Right lobe of liver (tissue), 6 donors: Measurements from ENCODE around the gene MIA3. TPM values are rescaled to one million over a fixed set of nuclear protein-coding genes. Genes with fewer than 3 reads are reported as not detected.

Experiments used
- ATAC-seq, 4 donors: fragments of 200-7000 bp; cut with Tn5 transposase; one replicate each; pipeline ENCODE4 v1.9.1; 2020; ENCODE audit warnings: mild to moderate bottlenecking in 4 of 4, moderate library complexity in 4 of 4
- DNase-seq, 3 donors: peaks; one replicate each; pipeline ENCODE4 v3.0.0-alpha.2; 2020
- H3K27ac ChIP-seq, 3 donors: fragments of 200-600 bp; one replicate each; pipeline ENCODE4 v1.8.0; 2022
- H3K27me3 ChIP-seq, 2 donors: fragments of 200-600 bp; one replicate each; pipeline ENCODE4 v1.8.0; 2022
- H3K36me3 ChIP-seq, 4 donors: fragments of 200-600 bp; sonication (generic) in 1 of 4; one replicate each; pipeline versions ENCODE4 v1.5.1 to v1.8.0; 2017 to 2022; ENCODE audit warnings: control low read depth in 1 of 4
- H3K4me1 ChIP-seq, 4 donors: fragments of 200-600 bp; sonication (generic) in 1 of 4; one replicate each; pipeline versions ENCODE4 v1.5.1 to v1.8.0; 2017 to 2022; ENCODE audit warnings: control low read depth in 1 of 4
- H3K4me3 ChIP-seq, 3 donors: fragments of 200-600 bp; one replicate each; pipeline ENCODE4 v1.8.0; 2022
- H3K9me3 ChIP-seq, 4 donors: fragments of 200-600 bp; sonication (generic) in 1 of 4; one replicate each; pipeline versions ENCODE4 v1.5.1 to v1.8.0; 2017 to 2022; ENCODE audit warnings: control low read depth in 1 of 4
- CTCF ChIP-seq, 4 donors: fragments of 200-600 bp in 3 of 4; fragments of 450-650 bp in 1 of 4; IDR thresholded peaks; one replicate each; pipeline versions ENCODE4 v1.5.1 to v1.8.0; 2016 to 2022; ENCODE audit warnings: antibody characterized with exemption in 4 of 4, mild to moderate bottlenecking in 2 of 4
- POLR2A ChIP-seq: fragments of 450-650 bp; IDR thresholded peaks from one replicate; pipeline ENCODE4 v1.6.1; 2017; ENCODE audit warnings: antibody characterized with exemption, mild to moderate bottlenecking
- WGBS: methylation state at CpG from one replicate; pipeline ENCODE4 v1.1.6; 2018; ENCODE audit warnings: low coverage, low lambda C conversion rate; ENCODE audit not compliant: insufficient coverage; ENCODE audit errors: missing lambda C conversion rate; 5-methylcytosine and 5-hydroxymethylcytosine counted together
- intact Hi-C, 2 donors: fragments of 100-400 bp; cut with DNase I; formaldehyde crosslinking; loops; one replicate each; pipeline versions ENCODE4 v1.11.2 to v1.14.1; 2022
- total RNA-seq, 6 experiments: library from RNA; depleted of rRNA in 2 of 6; stranded (reverse); fragments of >200 nt in 2 of 6; fragmentation: NEBNext Ultra II Directional in 3 of 6; extraction: Animal tissue kit (Norgen Biotek cat#: 25700) in 3 of 6; gene quantifications; one replicate each; pipeline versions ENCODE4 v1.1.0 to v1.2.4, GENCODE V29; 2016 to 2023
- donor health status: DM: no; HTN: yes; CAD: no.
- donor health status: DM: no; HTN: no; CAD: no.
- donor health status: DM: no; HTN: no; CAD: no.
- donor health status: DM: no; HTN: yes; CAD: no.
- donor health status: DM: no; HTN: yes; CAD: no.

The MIA3 gene
- total RNA-seq, 6 experiments from 2014 or later, result 40.6 to 89.6 (median 60.6) TPM

DNA sequence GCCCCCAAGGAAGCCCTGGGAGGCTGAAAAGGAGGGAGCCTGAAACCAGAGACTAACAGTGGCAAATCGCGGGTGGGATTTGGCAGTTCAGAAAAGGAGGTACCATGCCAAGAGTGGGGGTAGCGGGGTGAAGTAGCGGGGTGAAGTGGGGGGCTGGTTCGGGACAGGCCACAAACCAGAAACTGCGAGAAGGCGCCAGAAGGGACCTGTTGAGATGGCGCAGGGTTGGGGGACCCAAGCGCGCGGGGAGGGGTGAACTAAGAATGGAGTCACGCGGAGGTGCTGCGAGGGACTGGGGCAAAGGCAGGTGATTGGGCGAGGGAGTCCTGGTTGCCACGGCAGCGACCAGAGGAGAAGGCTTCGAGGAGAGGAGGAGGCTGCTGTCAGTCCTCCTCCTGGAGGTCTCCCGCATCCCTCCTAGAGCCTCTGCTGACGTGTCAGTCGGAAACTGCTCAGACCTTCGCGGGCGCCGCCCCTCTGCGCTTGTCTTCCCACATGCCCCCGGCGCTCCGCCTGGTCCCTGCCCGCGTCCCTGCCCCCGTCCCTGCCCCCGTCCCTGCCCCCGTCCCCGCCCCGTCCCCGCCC lies 438 bp upstream of the MIA3 start:
- H3K27ac ChIP-seq, result peak overlapping the region; percentile 52 to 66 (median 55)

GRCh38 chr1:222618880-222619596 lies 1.1 kb downstream of the MIA3 start:
- peak overlapping the region; percentile 81 to 95 (median 81) for H3K4me3 ChIP-seq
- intact Hi-C loops, result no loop called here
- peaks cover 0 to 28% (median 2%) of the 10 kb centered on the region in 4 donors for H3K36me3 ChIP-seq
- no peak for TF ChIP-seq POLR2A
- no peak for TF ChIP-seq CTCF (IDR thresholded peaks at IDR 0.05)
- peak overlapping the region; percentile 76 to 88 (median 81) for H3K27ac ChIP-seq
- peaks cover 0 to 31% (median 4%) of the 10 kb centered on the region in 4 donors for H3K4me1 ChIP-seq
- no peaks in the 10 kb centered on the region for H3K9me3 ChIP-seq
- DNase-seq (peak in 2 of 3 donors; percentile 31 to 45), ATAC-seq (peak; percentile 13 to 36 (median 28))
- 10% methylated on average over 12 of the region's 20 CpGs for WGBS
- H3K27me3 ChIP-seq, result no peaks in the 10 kb centered on the region

More for the DNA sequence above, 438 bp upstream of the MIA3 start:
- Histone ChIP-seq H3K36me3 (peaks cover 0 to 14% (median 0%) of the 10 kb centered on the region in 4 donors), H3K4me3 (peak overlapping the region; percentile 41 to 64 (median 53)), H3K4me1 (peaks cover 0 to 39% (median 4%) of the 10 kb centered on the region in 4 donors), H3K9me3 (no peaks in the 10 kb centered on the region), H3K27me3 (no peaks in the 10 kb centered on the region)
- DNase-seq (peak; percentile 97), ATAC-seq (peak; percentile 93 to 97 (median 94))
- TF ChIP-seq POLR2A (peak; percentile 44), CTCF (IDR thresholded peaks at IDR 0.05) (no peak)
- intact Hi-C loops, result no loop called here
- WGBS, result 2% methylated on average over 15 of the region's 37 CpGs

- Histone ChIP-seq H3K27me3 (no peaks in the 10 kb centered on the region), H3K4me1 (peaks cover 0 to 30% (median 4%) of the 10 kb centered on the region in 4 donors), H3K36me3 (peaks cover 0 to 38% (median 2%) of the 10 kb centered on the region in 4 donors), H3K9me3 (no peaks in the 10 kb centered on the region), H3K27ac (no peak overlapping the region), H3K4me3 (no peak overlapping the region)
- no peak for TF ChIP-seq POLR2A
- no peak for TF ChIP-seq CTCF (IDR thresholded peaks at IDR 0.05)
- intact Hi-C loops, result no loop called here
- WGBS, result 88% methylated on average over 2 of the region's 2 CpGs
- DNase-seq (no peak), ATAC-seq (no peak)
These were observed 2.7 kb downstream of the MIA3 start for GRCh38 chr1:222620566-222620965.

- TF ChIP-seq CTCF (IDR thresholded peaks at IDR 0.05), result no peak
- WGBS, result 90% methylated on average over 5 of the region's 5 CpGs
- intact Hi-C loops, result no loop called here
- Histone ChIP-seq H3K4me1 (peaks cover 0 to 25% (median 8%) of the 10 kb centered on the region in 4 donors), H3K4me3 (no peak overlapping the region), H3K27me3 (no peaks in the 10 kb centered on the region), H3K36me3 (peaks cover 0 to 52% (median 3%) of the 10 kb centered on the region in 4 donors), H3K27ac (no peak overlapping the region), H3K9me3 (no peaks in the 10 kb centered on the region)
- no peak for DNase-seq
- no peak for ATAC-seq
These were observed 4.9 kb downstream of the MIA3 start for GRCh38 chr1:222622765-222623164.
